CD4-positive, alpha-beta T cell treated with Interleukin-17A for 4 hours (primary cell): ENCODE data around the gene MPHOSPH8.
"Not testable (repeated sequence)": the region's sequence is repeated elsewhere in the genome, so short reads cannot be mapped to it uniquely, and the experiment has no call there.

ENCODE experiments used
- DNase-seq: peaks from one replicate; pipeline ENCODE4 v3.0.0-alpha.2; 2020; ENCODE audit warnings: mixed read lengths

MPHOSPH8 gene

DNA sequence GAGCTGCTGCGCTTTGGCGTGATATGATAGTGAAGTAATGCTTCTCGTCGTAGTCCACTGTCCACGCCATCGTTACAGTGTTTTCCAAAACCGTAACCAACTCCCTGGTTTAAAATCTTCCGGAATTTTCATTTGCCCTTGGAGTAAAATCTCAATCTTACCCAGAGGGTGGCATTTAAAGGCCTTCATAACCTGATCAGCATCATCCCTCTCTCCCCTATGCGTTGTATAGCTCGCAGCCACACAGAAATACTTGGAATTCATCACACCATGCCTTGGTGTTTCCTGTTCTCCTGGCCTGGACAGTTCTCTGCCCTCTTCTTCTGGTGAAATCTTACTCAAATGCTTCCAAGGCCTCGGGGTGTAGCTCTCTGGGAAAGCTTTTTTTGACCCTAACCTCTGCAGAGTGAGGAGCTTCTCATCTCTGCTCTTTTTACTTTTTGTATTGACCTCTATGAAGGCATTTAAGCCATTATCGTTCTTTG, 839 bp downstream of the MPHOSPH8 start:
- no peak for DNase-seq

DNA sequence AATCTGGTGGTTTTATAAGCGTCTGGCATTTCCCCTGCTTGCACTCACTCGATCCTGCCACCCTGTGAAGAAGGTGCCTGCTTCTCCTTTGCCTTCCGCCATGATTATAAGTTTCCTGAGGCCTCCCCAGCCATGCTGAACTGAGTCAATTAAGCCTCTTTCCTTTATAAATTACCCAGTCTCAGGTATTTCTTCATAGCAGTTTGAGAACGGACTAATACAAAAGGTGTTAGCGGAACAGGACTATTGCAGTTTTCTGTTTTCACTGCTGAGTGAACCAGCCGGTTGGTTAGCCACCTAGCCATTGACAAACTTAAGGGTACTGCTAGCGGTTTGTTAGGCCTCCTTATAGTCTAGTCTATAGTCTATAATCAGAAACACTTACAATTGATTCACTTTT, 2.5 kb downstream of the MPHOSPH8 start:
- DNase-seq, result not testable (repeated sequence)

DNA sequence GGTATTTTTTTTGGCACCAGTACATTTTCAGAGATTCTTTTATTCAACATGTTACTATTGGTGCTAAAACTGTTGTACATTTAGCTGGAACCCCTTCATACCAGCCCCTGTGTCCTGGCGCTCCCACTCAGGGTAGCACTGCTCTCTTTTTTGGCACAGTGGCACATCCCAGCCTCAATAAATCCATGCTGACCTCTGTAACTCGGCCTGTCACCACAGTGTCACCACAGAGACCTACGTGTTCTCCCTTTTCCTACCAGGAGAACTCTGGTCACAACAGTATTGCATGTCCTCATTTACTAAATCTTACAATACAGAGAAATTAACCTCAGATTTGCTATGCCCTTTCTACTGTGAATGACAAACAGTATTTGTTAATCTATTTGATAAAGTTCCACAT, 10.2 kb downstream of the MPHOSPH8 start:
- no peak for DNase-seq

GRCh38 chr13:19645000-19645399, 11.5 kb downstream of the MPHOSPH8 start:
- DNase-seq, result no peak

- DNase-seq, result no peak
Measured at GRCh38 chr13:19646063-19646462, 12.6 kb downstream of the MPHOSPH8 start.

GRCh38 chr13:19650742-19651141, 17.3 kb downstream of the MPHOSPH8 start:
- no peak for DNase-seq

DNA sequence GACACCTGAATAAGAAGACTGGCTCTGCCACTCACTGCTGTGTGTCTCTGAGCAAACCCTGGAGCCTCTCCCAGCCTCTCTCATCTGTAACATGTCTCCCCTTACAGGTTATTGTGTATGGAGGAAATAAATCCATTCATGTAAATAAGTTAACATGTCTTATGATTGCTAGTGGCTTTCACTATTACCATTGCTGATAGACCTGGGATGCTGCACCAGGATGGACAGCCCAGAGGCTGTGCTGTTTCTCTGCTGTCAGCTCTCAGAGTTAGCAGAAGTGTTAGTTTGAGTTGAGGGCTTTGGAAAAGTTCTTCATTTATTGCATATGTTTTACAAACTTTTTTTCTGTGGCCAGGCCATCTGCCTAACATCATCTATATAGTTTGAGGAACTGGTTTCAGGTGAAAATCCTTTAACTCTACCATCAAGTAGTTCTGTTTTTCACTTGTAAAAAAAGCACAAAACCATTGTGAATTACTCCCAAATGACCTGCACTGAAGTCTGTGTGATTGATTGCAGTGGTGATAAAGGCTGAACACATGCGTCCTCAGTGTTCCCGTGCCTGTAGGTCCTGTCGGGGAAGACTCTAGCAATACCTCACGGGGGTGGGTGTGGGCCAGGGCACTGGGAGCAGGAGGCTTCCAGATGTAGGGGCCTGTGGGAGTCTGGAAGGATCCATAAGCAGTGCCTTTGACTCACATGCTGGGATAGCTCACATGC, 24.6 kb downstream of the MPHOSPH8 start:
- no peak for DNase-seq

- DNase-seq, result no peak
Measured at GRCh38 chr13:19658831-19659230, 25.4 kb downstream of the MPHOSPH8 start.

- no peak for DNase-seq
Measured at GRCh38 chr13:19661126-19661525, 27.7 kb downstream of the MPHOSPH8 start.

- DNase-seq, result no peak
Measured at GRCh38 chr13:19661561-19661960, 28.1 kb downstream of the MPHOSPH8 start.

GRCh38 chr13:19663416-19663979, 30.0 kb downstream of the MPHOSPH8 start:
- DNase-seq, result no peak

- DNase-seq, result no peak
Measured at GRCh38 chr13:19664481-19665230, 31.2 kb downstream of the MPHOSPH8 start.

DNA sequence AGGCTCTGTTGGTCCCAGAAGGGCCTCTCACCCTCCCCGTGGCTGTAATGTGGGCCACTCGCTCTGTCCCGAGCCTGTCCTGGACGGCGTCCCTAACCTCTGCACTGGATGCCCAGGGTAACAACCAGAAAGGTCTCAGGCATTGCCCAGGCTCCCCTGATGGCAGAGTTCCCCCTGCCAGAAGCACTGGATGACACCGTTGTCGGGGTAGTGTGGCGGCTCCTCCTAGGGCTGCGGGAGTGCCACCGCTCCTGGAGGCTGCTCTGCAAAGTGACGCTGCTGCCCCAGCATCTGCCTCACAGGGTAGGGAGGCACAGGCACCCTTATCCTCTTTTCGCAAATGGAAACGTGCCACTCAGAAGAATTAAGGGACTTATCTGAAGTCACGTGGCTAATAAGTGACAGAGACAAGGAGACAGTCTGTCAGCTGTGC, 32.0 kb downstream of the MPHOSPH8 start:
- no peak for DNase-seq

DNA sequence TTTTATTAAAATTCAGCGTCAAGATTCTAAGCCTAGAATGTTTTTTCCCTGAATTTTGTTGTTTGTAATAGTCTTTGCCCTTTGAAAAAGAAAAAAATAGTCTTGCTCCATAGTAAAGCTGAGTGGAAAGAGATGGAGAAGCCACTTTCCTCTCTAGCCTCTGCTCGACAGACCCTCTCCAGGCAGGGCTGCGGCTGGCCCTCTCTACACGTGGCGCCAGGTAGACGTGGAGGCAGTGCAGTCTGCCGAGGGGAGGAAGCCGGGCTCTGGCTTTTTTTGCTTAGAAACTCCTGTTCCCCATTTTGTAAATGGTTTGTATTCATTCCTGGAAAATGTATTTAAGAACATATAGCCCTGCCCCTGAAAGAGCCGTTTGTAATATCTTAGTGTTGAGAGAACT, 35.3 kb downstream of the MPHOSPH8 start:
- DNase-seq, result no peak

DNA sequence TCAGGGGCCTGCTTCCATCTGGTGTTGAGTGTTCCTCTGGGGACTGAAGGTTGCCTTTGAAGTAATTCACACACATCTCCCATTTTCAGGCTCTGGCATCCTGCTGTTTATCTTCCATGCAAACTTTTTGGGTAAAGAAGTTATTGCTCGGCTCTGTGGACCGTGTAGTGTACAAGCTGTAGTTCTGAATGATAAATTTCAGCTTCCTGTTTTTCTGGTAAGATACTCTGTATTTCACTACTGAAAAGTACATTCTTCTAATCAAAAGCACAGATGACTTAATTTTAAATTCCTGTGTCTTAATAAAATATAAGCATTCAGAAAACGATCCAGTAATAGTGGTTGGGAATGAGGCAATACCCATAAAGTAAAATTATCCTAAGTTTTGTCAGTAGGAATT, 36.7 kb downstream of the MPHOSPH8 start:
- DNase-seq, result no peak

DNA sequence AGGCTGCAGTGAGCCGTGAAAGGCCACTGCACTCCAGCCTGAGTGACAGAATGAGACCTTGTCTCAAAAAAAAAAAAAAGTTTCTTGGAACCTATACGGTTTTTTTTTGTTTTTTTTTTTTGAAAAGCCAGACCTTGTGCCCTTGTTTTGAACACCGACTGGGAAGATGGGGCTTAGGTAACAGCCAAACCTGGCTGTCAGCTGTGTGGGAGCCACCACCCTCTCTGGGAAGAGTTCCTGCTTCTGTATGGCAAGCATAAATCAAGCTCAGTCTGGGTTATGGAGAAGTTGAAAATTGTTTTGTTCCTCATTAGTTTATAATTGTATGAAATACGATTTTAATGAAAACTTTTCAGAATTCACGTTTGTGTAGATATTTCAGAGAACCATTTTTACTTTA, 39.5 kb downstream of the MPHOSPH8 start:
- no peak for DNase-seq

DNA sequence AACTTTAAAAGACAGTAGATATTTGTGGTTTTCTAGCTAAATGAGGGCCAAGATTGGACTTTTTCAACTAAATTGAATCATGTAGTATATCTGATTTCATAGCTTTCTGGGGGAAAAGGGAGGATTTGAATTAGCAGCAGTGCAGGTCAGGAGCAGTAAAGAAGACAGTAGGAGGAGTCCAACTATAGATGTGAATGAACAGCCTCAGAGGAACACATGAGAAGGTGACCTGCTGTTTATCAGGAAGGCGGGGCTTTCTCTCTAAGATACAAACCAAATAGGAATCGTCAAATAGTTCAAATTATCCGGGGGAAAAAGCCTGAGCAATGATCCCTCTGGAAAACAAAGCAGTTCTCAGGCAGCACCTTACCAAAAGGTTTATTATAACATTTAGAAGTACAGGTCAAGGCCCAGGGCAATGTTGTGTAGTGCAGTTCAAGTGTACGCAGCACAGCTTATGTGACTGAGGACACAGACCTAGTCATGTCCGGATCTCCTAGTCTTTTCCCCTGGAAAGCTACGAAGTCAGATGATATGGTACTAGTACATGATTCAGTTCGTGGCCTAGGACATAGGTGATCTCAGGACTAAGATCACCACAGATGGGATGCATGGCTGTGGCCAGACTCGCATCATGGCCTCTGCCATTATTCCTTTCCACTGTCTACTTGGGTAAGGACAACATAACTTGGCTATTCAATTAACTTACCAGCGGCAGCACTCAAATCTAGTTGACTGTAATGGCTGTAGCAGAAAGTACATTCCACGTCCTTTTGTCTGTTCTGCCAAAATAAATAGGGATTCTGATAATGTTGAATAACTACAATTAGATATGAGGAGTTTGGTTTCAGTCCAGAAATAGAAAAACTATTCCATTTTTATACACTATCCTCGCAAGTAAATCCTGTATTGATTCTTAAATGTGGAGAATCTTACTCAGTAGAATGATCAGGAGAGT, 40.3 kb downstream of the MPHOSPH8 start:
- no peak for DNase-seq

DNA sequence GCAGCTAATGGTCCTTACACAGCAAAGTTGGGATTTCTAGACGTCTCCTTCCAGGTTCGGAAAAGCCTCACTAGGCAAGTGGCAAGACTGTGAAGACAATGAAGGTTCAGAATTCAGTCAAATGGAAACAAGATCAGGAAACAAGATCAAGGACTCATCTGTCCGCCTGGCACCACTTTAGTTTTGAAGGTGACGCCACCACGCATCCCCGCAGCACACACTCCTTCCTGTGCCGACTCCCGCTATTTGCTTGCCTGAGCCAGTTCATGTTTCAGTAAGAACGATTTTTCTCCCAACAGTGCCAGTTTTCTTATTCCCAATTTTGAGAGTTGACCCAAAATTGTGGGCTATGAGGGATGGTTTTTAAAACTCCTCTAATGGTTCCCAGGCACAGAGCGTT, 41.4 kb downstream of the MPHOSPH8 start:
- no peak for DNase-seq

DNA sequence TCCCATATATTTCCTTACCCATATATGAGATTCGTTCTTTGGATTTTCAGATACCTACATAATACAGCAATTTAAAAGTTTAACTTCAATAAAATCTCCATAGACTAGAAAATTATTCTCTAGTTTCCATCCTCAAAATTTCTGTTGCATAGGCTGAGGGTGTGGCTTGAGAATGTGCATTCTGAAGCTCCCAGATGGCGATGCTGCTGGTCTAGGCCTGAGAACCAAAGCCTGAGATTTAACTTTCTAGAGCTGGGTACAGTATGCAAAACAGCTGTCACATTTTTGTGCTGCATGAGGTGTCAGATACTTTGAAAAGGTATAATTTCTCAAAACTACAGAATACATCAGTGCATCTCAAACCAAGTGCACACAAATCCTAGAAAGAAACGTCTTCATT, 42.7 kb downstream of the MPHOSPH8 start:
- DNase-seq, result no peak

- no peak for DNase-seq
Measured at GRCh38 chr13:19680751-19681150, 47.3 kb downstream of the MPHOSPH8 start.

GRCh38 chr13:19681517-19681916, 48.1 kb downstream of the MPHOSPH8 start:
- DNase-seq, result no peak

GRCh38 chr13:19685034-19685433, 51.6 kb downstream of the MPHOSPH8 start:
- no peak for DNase-seq

GRCh38 chr13:19685437-19685836, 52.0 kb downstream of the MPHOSPH8 start:
- no peak for DNase-seq
